Activated CD4-positive, alpha-beta memory T cell treated with anti-CD3 and anti-CD28 coated beads for 36 hours (primary cell): Measurements from ENCODE around the gene NBPF4. TPM values are rescaled to one million over a fixed set of nuclear protein-coding genes. Genes with fewer than 3 reads are reported as not detected.
A peak's percentile ranks its signal among the peaks of the same experiment; 100 is the strongest.

Experiments used
- CTCF ChIA-PET: fragments of 350-600 bp; sonication (Branson Sonifier 250); formaldehyde crosslinking; loops from one replicate; lab custom pipeline; 2021; ENCODE audit warnings: antibody characterized with exemption, inconsistent platforms; lab: Charles Lee
- POLR2A ChIA-PET: fragments of 350-600 bp; sonication (Branson Sonifier 250); formaldehyde crosslinking; loops from one replicate; lab custom pipeline; 2021; ENCODE audit warnings: antibody characterized with exemption; lab: Charles Lee
- DNase-seq: peaks from one replicate; pipeline ENCODE4 v3.0.0-alpha.2; 2020
- H3K27ac Mint-ChIP-seq: one replicate; pipeline ENCODE4 v1.8.0; 2021; ENCODE audit warnings: mixed read lengths
- H3K27me3 Mint-ChIP-seq: one replicate; pipeline ENCODE4 v1.8.0; 2021; ENCODE audit warnings: mixed read lengths
- H3K36me3 Mint-ChIP-seq: one replicate; pipeline ENCODE4 v1.8.0; 2021; ENCODE audit warnings: mixed read lengths
- H3K4me1 Mint-ChIP-seq: one replicate; pipeline ENCODE4 v1.8.0; 2021; ENCODE audit warnings: low read depth, mixed read lengths
- H3K4me3 Mint-ChIP-seq: one replicate; pipeline ENCODE4 v1.8.0; 2021; ENCODE audit warnings: mild to moderate bottlenecking, mixed read lengths
- H3K9me3 Mint-ChIP-seq: one replicate; pipeline ENCODE4 v1.8.0; 2021; ENCODE audit warnings: mixed read lengths
- intact Hi-C: fragments of 100-400 bp; cut with micrococcal nuclease; formaldehyde crosslinking; loops from one replicate; pipeline ENCODE4 v1.15.1; 2023
- total RNA-seq, 2 experiments: library from RNA; stranded (reverse); gene quantifications; one replicate each; pipeline ENCODE4 v1.2.3, GENCODE V29; 2021

The NBPF4 gene
- total RNA-seq, 2 experiments from 2014 or later, result not detected

DNA sequence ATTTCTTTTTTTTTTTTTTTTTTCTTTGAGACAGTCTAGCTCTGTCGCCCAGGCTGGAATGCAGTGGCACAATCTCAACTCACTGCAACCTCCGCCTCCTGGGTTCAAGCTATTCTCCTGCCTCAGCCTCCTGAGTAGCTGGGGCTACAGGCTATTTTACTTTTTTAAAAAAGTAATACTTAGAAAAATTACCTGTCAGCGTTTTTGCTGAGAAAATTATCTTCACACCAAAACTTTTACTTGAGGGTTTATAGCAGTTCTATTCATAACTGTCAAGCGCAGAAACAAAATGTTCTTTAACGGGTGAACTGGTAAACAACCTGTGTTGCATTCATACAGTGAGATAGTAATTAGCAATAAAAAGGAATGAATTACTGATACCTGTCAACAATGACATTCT is 42.2 kb downstream of the NBPF4 start:
- CTCF ChIA-PET, result interaction anchor here (1.9 to 2.1 kb wide), 2 partner anchors 8 to 442 kb away, joined by 9 to 11 read pairs; no protein-coding TSS in a partner anchor

DNA sequence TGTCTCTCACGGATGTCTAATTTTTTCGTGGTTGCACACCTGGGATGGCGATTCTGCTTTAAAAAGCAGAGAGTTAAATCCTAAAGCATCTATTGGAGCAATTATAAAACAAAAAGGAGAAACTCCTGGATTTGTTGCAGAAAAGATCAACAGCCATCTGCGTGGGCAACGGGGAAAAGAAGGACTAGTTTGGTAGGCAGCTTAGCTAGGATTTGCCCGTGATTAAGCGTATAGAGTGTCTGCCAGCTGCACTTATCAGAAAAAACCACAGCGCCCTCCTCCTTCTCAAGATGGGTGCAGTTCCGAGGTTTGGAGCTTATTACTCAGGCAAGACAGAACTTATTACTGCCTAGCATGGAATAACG is 43.2 kb downstream of the NBPF4 start:
- ChIA-PET POLR2A (interaction anchor here (0.8 to 1.2 kb wide), 2 partner anchors 235 to 491 kb away, joined by 3 read pairs; partner anchors contain the start of gene PRPF38B), CTCF (interaction anchor here (0.7 to 2.5 kb wide), 6 partner anchors 9 to 443 kb away, joined by 3 to 11 read pairs (median 8); partner anchors contain the start of gene EEIG2)
- Mint-ChIP-seq H3K4me1 (peaks cover 29% of the 10 kb centered on the region), H3K9me3 (peaks cover 6% of the 10 kb centered on the region), H3K4me3 (peak overlapping the region; percentile 85), H3K27ac (peak overlapping the region; percentile 61), H3K36me3 (no peaks in the 10 kb centered on the region), H3K27me3 (no peaks in the 10 kb centered on the region)
- DNase-seq, result peak; percentile 64
- intact Hi-C loops, result loop anchor here (2.0 to 5.0 kb wide), 5 partner anchors 236 to 442 kb away; partner anchors contain the start of genes EEIG2 and VAV3

More for the DNA sequence above, 42.2 kb downstream of the NBPF4 start:
- H3K36me3 Mint-ChIP-seq, result no peaks in the 10 kb centered on the region
- H3K4me3 Mint-ChIP-seq, result no peak overlapping the region
- POLR2A ChIA-PET, result no interaction called here
- DNase-seq, result no peak
- no peak overlapping the region for H3K27ac Mint-ChIP-seq
- intact Hi-C loops, result loop anchor here (2.0 to 5.0 kb wide), 5 partner anchors 237 to 441 kb away; partner anchors contain the start of genes EEIG2 and VAV3
- no peaks in the 10 kb centered on the region for H3K27me3 Mint-ChIP-seq
- peaks cover 6% of the 10 kb centered on the region for H3K9me3 Mint-ChIP-seq
- peaks cover 29% of the 10 kb centered on the region for H3K4me1 Mint-ChIP-seq

DNA sequence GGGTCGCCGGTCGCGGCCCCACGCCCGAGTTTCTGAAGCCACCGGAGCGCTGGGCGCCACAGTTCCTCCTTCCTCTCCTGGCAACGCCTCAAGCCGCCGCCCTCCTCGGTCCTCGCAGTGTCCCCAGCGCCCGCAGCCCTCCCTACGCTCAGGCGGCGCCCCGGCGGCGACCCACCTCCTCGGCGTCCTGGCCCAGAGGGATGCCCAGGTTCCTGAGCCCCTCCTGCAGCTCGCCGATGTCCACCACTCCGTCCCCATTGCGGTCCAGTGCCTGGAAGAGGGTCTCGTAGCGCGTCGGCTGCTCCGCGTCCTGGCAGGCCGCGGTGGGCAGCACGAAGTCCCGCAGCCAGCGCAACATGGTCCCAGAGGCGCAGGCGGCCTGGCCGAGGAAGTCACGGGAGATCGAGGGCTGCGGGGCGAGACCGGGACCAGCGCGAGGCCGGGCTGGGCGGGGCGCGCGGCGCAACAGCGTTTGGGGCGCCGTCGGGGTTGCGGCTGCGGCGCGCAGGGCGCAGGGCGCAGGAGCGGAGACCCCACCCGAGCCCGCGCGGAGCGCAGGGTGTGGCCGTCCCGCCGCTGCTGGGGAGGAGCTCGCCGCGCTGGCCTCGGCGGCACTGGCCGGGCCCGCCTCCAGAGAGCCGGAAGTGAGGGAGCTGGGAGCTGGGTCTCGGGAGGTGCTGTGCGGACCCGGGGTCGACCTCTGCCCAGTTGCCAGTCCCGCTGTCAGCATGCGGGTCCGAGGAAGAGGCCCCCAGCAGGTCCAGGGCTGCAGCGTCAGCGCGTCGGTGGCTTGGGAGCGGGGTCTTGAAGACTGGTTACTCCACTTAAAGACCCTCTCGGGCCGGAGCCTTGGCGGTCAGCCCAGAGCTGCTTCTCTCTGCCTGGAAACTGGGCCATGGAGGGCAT is 43.8 kb downstream of the NBPF4 start, which contains the start of gene SLC25A24:
TSS of gene SLC25A24 (minus strand) at position 563 of the 906 bp plus-strand sequence. CDS start at position 358, 205 bp downstream.
- Mint-ChIP-seq H3K36me3 (peaks cover 3% of the 10 kb centered on the region), H3K4me3 (peak within 1 kb of the TSS; percentile 85), H3K4me1 (peaks cover 29% of the 10 kb centered on the region), H3K9me3 (peaks cover 6% of the 10 kb centered on the region), H3K27ac (peak within 1 kb of the TSS; percentile 61), H3K27me3 (no peaks in the 10 kb centered on the region)
- CTCF ChIA-PET, result interaction anchor here (0.7 to 2.5 kb wide), 6 partner anchors 10 to 444 kb away, joined by 3 to 11 read pairs (median 8); partner anchors contain the start of gene EEIG2
- intact Hi-C loops, result loop anchor here (2.0 to 5.0 kb wide), 5 partner anchors 235 to 442 kb away; partner anchors contain the start of genes EEIG2 and VAV3
- peak; percentile 83 for DNase-seq
- POLR2A ChIA-PET, result interaction anchor here (0.6 to 1.4 kb wide), 4 partner anchors 11 to 492 kb away, joined by 3 to 4 read pairs (median 3); partner anchors contain the start of gene PRPF38B

DNA sequence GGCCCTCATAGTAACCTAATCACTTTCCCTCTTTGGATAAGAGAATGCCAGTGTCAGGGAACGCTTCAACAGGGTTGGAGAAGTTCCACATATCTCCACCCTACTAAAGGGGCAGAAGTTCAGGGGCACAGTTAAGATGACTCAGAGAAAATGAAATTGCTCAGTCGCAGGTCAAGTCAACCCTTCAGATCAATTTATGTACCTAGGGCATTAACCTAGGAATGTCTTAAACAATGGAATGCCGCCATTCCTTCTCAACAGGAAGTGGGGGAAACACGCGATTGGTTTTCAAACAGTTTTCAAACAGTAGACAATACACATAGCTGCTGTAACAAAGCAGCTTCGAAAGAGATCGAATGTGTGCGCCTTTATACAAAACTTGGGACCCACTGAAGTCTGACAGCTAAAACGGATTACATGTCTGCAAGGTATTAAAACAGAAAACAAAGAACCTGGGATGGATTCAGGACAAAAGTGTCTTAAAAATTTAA is 44.6 kb downstream of the NBPF4 start:
- H3K27ac Mint-ChIP-seq, result peak overlapping the region; percentile 55
- intact Hi-C loops, result no loop called here
- peaks cover 6% of the 10 kb centered on the region for H3K36me3 Mint-ChIP-seq
- peaks cover 6% of the 10 kb centered on the region for H3K9me3 Mint-ChIP-seq
- H3K4me1 Mint-ChIP-seq, result peaks cover 29% of the 10 kb centered on the region
- DNase-seq, result no peak
- H3K27me3 Mint-ChIP-seq, result no peaks in the 10 kb centered on the region
- CTCF ChIA-PET, result interaction anchor here (2.5 kb wide), 1 partner anchor 361 kb away, joined by 10 read pairs; the partner anchor contains the start of gene EEIG2
- H3K4me3 Mint-ChIP-seq, result peak overlapping the region; percentile 85
- POLR2A ChIA-PET, result interaction anchor here (0.6 to 1.4 kb wide), 2 partner anchors 10 to 231 kb away, joined by 3 to 4 read pairs; no protein-coding TSS in a partner anchor

DNA sequence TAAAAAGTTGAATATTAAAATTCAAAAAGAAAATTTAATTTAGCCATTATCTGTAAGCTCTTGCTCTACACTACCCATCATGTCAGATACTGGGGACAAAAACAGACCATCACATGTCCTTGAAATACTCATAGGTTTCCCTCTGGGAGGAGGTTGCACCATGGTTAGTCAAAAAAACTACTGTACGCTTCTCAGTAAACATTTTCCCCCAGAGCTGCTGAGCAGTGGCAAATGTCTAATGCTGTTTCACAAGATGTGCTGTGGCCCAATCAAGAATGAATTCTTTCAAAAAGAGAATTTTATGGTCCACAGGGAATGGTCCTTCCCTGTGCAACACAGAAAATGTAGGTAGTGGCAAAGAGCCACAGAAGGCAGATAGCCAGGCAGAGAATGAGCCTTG is 49.8 kb downstream of the NBPF4 start:
- Mint-ChIP-seq H3K4me1 (peaks cover 20% of the 10 kb centered on the region), H3K9me3 (peaks cover 19% of the 10 kb centered on the region), H3K4me3 (no peak overlapping the region), H3K27ac (no peak overlapping the region), H3K36me3 (peaks cover 33% of the 10 kb centered on the region), H3K27me3 (no peaks in the 10 kb centered on the region)
- ChIA-PET CTCF (no interaction called here), POLR2A (no interaction called here)
- intact Hi-C loops, result no loop called here
- DNase-seq, result no peak

DNA sequence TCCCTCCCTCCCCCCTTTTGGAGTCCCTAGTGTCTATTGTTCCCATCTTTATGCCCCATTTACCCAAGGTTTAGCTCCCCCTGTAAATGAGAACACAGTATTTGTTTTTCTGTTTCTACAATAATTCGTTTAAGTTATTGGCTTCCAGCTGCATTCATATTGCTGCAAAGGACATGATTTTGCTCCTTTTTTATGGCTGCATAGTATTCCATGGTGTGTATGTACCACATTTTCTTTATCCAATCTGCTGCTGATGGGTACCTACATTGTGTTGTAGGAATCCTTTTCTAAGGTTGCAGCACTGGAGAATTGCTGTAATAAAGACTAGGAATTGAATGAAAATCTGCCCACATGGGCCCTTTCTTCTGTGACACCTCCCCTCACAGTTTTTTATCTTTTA is 50.5 kb downstream of the NBPF4 start:
- ChIA-PET POLR2A (no interaction called here), CTCF (no interaction called here)
- no peak overlapping the region for H3K27ac Mint-ChIP-seq
- no peak overlapping the region for H3K4me3 Mint-ChIP-seq
- no peaks in the 10 kb centered on the region for H3K27me3 Mint-ChIP-seq
- H3K36me3 Mint-ChIP-seq, result peaks cover 38% of the 10 kb centered on the region
- DNase-seq, result no peak
- peaks cover 19% of the 10 kb centered on the region for H3K9me3 Mint-ChIP-seq
- intact Hi-C loops, result no loop called here
- peaks cover 22% of the 10 kb centered on the region for H3K4me1 Mint-ChIP-seq

DNA sequence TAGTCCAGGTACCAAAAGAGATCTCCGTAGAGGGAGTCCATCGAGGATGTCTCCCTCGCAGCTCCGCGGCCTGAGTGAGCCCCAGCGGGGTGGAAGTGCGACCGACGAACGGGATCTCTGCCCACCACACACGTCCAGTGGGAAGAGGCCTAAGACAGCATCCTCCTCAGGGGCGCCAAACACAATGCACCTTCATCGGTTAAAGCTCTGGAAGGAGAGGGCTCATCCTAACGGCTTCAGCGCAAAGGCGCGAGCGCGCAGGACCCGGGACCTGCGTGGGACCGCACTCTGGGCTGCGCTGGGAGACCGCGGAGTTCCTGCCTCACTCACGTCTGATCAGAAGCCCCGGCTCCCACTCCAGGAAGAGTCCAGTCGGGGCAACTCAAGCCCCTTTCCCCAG is 51.3 kb downstream of the NBPF4 start:
- ChIA-PET CTCF (no interaction called here), POLR2A (no interaction called here)
- Mint-ChIP-seq H3K4me3 (no peak overlapping the region), H3K27me3 (no peaks in the 10 kb centered on the region), H3K36me3 (peaks cover 41% of the 10 kb centered on the region), H3K4me1 (peaks cover 19% of the 10 kb centered on the region), H3K27ac (no peak overlapping the region), H3K9me3 (peaks cover 22% of the 10 kb centered on the region)
- intact Hi-C loops, result no loop called here
- DNase-seq, result no peak

DNA sequence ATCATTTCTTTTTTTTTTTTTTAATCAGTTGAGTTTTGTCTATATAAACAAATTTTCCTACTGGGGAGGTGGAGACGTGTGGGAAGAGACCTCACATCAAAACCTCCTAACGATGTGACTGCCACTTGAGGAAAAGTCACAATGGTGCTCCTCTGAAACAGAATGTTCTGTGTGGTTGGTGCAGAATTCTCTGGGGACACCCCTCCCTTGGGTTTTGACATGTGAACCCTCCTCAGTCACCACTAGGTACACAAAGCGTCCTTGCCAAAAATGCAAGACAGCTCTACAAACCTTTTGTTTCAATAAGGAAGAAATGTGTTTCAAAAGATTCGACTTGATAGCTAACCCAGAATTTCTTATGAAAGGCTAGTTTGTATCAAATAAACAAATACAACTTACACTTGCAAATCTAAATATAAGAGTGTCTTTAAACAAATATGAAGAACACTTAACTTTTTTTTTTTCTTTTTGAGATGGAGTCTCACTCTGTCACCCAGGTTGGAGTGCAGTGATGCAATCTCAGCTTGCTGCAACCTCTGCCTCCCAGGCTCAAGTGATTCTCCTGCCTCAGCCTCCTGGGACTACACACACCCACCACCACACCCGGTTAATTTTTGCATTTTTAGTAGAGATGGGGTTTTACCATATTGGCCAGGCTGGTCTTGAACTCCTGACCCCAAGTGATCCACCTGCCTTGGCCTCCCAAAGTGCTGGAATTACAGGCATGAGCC is 53.0 kb downstream of the NBPF4 start:
- Mint-ChIP-seq H3K27ac (no peak overlapping the region), H3K36me3 (peaks cover 44% of the 10 kb centered on the region), H3K4me1 (peaks cover 13% of the 10 kb centered on the region), H3K9me3 (peaks cover 22% of the 10 kb centered on the region), H3K27me3 (no peaks in the 10 kb centered on the region), H3K4me3 (no peak overlapping the region)
- intact Hi-C loops, result no loop called here
- CTCF ChIA-PET, result interaction anchor here (0.7 kb wide), 1 partner anchor 38 kb away, joined by 3 read pairs; no protein-coding TSS in a partner anchor
- DNase-seq, result no peak
- POLR2A ChIA-PET, result no interaction called here

DNA sequence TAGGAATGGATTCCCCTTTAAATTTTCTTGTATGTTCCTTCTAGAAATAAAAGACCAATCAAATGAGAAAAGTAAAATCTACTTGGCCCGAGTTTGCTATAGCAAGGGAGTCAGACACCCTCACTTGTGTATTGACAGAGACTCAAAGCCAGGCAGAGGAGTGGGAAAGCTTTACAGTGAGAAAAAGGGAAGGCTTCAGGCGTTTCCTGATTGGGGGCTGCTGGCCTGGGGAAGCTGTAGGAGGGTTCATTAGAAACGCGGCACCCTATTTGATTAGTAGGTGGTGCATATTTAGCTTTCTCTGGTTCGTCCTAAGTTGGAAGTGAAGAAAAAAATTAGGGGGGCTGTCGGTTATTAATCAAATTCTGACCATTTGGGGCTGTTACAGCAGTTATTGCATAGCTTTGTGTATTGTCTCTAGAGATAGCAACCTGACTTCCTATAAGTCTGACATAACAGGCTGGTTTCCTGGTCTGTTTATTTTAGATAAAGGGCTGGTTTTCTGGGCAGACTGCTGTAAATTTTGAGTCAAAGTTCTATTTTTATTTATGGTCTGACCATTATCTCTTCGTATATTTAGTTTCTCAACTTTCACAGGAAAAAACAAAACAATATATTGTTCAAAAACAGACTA is 53.8 kb downstream of the NBPF4 start:
- Mint-ChIP-seq H3K4me1 (peaks cover 13% of the 10 kb centered on the region), H3K27ac (no peak overlapping the region), H3K27me3 (no peaks in the 10 kb centered on the region), H3K4me3 (no peak overlapping the region), H3K36me3 (peaks cover 44% of the 10 kb centered on the region), H3K9me3 (peaks cover 22% of the 10 kb centered on the region)
- intact Hi-C loops, result no loop called here
- POLR2A ChIA-PET, result no interaction called here
- no peak for DNase-seq
- CTCF ChIA-PET, result interaction anchor here (0.7 kb wide), 1 partner anchor 37 kb away, joined by 3 read pairs; no protein-coding TSS in a partner anchor

DNA sequence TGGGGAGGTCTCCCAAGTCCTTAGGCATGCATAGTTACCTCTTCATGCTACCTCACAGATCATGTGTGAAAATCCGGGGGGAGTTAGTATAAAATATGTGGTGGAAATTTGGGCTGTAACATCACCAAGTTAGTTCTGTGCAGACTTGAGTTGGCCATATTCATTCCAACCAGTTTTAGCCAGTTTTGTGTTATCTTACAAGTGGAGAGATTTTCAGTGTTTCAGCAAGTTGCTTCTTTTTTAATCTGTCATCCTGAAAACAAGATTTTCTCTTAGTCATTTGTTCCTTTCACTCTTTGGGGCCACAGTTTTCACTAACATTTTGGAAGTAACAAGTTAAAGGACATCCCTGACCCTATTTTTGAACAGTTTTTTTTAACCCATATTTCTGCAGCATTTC is 55.1 kb downstream of the NBPF4 start:
- Mint-ChIP-seq H3K36me3 (peaks cover 49% of the 10 kb centered on the region), H3K9me3 (peaks cover 27% of the 10 kb centered on the region), H3K27ac (no peak overlapping the region), H3K4me3 (no peak overlapping the region), H3K27me3 (no peaks in the 10 kb centered on the region), H3K4me1 (peaks cover 13% of the 10 kb centered on the region)
- DNase-seq, result no peak
- ChIA-PET CTCF (no interaction called here), POLR2A (interaction anchor here (1.2 kb wide), 1 partner anchor 11 kb away, joined by 4 read pairs; the partner anchor contains the start of gene SLC25A24)
- intact Hi-C loops, result no loop called here
